AG04449 (cell line): ENCODE results near the gene DAD1.
"Not testable (repeated sequence)": the region's sequence is repeated elsewhere in the genome, so short reads cannot be mapped to it uniquely, and the experiment has no call there.

Source experiments
- CTCF ChIA-PET: fragments of 350-600 bp; formaldehyde crosslinking; extraction: SDS; loops from one replicate; lab custom pipeline; 2021; ENCODE audit warnings: antibody characterized with exemption; lab: Yijun Ruan, JAX
- POLR2A ChIA-PET: fragments of 400-600, 350-600 bp; formaldehyde crosslinking; extraction: SDS; loops from one replicate; lab custom pipeline; 2020; ENCODE audit warnings: antibody characterized with exemption, inconsistent platforms; lab: Yijun Ruan, JAX
- DNase-seq: peaks from one replicate; pipeline ENCODE4 v3.0.0-alpha.2; 2010; ENCODE audit warnings: low read depth, low spot score
- H3K4me3 ChIP-seq: 2 replicates; pipeline ENCODE4 v1.5.1; 2011; ENCODE audit warnings: low read depth, mild to moderate bottlenecking, control low read depth, low read length
- CTCF ChIP-seq: IDR thresholded peaks from one replicate; pipeline ENCODE4 v1.5.1; 2011; ENCODE audit warnings: mild to moderate bottlenecking, moderate library complexity, low read length, control low read depth, inconsistent platforms; ENCODE audit not compliant: insufficient read depth; ENCODE audit errors: missing control alignments

DAD1 gene

GRCh38 chr14:22627506-22628263 lies 38.7 kb upstream of the DAD1 start:
- no peak for DNase-seq
- TF ChIP-seq CTCF: no peak
- POLR2A ChIA-PET: no interaction called here
- CTCF ChIA-PET: no interaction called here
- H3K4me3 ChIP-seq: no peak overlapping the region

DNA sequence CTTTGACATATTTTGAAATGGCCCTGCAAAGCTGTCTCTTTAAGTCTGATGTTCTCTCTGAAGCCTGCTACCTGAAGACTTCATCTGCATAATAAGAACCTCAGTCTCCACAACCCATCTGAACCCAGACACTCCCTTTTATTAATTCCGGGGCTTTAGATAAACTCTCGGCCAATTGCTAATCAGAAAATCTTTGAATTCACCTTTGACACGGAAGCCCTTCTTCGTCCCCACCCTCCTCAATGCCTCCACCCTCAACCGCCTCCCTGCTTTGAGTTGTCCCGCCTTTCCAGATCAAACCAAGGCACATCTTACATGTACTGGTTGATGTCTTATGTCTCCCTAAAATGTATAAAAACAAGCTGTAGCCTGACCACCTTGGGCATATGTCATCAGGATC lies 37.6 kb upstream of the DAD1 start:
- ChIA-PET POLR2A (no interaction called here), CTCF (interaction anchor here (1.3 kb wide), 1 partner anchor 29 kb away, joined by 4 read pairs; the partner anchor contains the start of gene ABHD4)
- no peak for DNase-seq
- H3K4me3 ChIP-seq: no peak overlapping the region
- no peak for TF ChIP-seq CTCF

DNA sequence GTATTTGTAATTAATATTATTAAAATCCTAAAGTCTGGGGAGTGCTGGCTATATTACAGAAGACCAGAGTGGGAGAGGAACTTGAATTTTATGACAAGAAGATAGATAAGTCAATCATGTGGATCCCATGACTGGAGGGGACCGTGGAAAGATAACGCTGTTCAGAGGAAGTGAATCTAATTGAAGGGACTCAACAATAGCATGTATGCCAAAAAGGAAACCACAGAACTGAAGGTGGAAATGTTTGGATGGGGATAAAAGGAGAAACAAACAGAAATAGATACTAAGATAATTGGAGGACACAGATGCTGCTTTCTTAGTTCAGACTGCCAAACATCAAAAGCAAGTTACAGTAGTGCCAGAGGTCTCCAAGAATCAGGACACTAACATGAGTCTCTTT lies 34.0 kb upstream of the DAD1 start:
- no peak overlapping the region for H3K4me3 ChIP-seq
- no peak for DNase-seq
- CTCF ChIA-PET: interaction anchor here (0.9 to 1.2 kb wide), 2 partner anchors 10 to 30 kb away, joined by 4 read pairs; no protein-coding TSS in a partner anchor
- POLR2A ChIA-PET: no interaction called here
- TF ChIP-seq CTCF: no peak

DNA sequence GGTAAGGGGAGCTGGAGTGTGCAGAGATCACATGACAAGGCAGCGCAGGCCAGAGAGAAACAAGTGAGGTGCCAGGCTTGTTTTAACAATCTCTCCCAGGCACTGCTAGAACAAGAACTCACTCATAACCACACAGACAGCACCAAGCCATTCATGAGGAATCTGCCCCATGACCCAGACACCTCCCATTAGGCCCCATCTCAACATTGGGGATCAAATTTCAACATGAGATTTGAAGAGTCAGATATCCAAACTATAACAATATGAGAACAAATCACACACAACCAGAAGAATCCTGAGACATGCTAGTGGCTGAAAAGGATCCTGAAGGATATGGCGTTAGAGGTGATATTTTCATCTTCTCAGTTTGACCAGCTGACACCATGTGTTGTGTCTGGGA lies 33.2 kb upstream of the DAD1 start:
- CTCF ChIA-PET: interaction anchor here (0.9 to 1.2 kb wide), 2 partner anchors 9 to 31 kb away, joined by 4 read pairs; no protein-coding TSS in a partner anchor
- no peak for DNase-seq
- no peak for TF ChIP-seq CTCF
- H3K4me3 ChIP-seq: no peak overlapping the region
- POLR2A ChIA-PET: no interaction called here

GRCh38 chr14:22615765-22616164 lies 26.7 kb upstream of the DAD1 start:
- POLR2A ChIA-PET, CTCF ChIA-PET: not testable (repeated sequence)

DNA sequence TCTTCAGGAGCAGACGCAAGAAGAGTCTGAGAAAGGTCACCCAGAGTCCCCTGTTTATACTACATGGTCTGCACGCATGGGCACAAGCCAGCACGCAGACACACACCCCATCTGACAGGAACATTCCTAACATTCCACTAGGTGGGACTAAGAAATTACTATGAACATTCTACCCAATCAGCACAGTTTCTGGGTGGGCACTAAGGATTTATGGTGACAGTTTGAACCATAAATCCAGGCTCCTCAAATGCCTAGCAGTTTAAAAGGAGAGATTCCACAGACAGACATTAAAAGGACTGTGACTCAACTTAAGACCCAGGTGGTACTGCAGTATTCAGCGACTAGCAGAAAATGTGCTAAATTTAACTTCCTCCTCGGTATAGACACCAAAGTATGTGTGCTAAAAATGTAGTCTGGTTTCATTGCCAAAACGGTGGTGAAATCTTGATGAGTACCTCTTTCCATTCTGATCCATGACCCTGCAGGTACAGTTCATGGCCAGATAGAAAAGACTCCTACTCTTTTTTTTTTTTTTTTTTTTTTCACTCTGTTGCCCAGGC lies 25.3 kb upstream of the DAD1 start:
- H3K4me3 ChIP-seq: no peak overlapping the region
- ChIA-PET CTCF (interaction anchor here (0.7 to 4.3 kb wide), 6 partner anchors 11 to 49 kb away, joined by 3 to 21 read pairs (median 4); no protein-coding TSS in a partner anchor), POLR2A (interaction anchor here (1.2 to 1.3 kb wide), 2 partner anchors 10 to 15 kb away, joined by 3 to 6 read pairs; no protein-coding TSS in a partner anchor)
- no peak for TF ChIP-seq CTCF
- peak; percentile 99 for DNase-seq

More at GRCh38 chr14:22615765-22616164, 26.7 kb upstream of the DAD1 start:
- not testable (repeated sequence) for H3K4me3 ChIP-seq, DNase-seq
